Dermis blood vessel endothelial cell (primary cell): Measurements from ENCODE around the gene CUL4A. TPM values are rescaled to one million over a fixed set of nuclear protein-coding genes. Genes with fewer than 3 reads are reported as not detected.
"Not testable (repeated sequence)": the region's sequence is repeated elsewhere in the genome, so short reads cannot be mapped to it uniquely, and the experiment has no call there.

ENCODE experiments used
- DNase-seq: peaks from one replicate; pipeline ENCODE4 v3.0.0; 2010
- total RNA-seq: library from RNA; depleted of rRNA; stranded (reverse); fragments of >200 nt; gene quantifications from 2 replicates; pipeline ENCODE4 v1.2.3, GENCODE V29; 2014

The CUL4A gene
- total RNA-seq, 1 donor from 2014 or later: 148 TPM

DNA sequence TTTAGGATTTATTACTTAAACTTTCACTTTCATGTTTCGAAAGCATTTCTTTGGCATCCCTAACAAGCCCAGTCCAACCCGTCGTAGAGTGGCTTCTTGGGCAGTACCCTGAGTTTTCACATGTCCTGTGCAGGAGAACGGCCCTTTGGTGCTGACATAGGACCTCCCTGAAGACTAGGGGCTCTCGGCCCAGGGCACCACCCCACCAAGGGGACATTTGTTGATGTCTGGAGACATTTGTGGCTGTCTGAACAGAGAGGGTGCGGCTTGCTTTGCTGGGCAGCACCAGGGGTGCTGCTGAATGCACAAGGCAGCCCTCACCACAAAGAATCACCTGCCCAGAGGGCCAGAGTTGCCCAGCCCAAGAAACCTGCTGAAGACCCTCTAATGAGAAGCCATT is 30.6 kb downstream of the CUL4A start:
- DNase-seq: no peak

DNA sequence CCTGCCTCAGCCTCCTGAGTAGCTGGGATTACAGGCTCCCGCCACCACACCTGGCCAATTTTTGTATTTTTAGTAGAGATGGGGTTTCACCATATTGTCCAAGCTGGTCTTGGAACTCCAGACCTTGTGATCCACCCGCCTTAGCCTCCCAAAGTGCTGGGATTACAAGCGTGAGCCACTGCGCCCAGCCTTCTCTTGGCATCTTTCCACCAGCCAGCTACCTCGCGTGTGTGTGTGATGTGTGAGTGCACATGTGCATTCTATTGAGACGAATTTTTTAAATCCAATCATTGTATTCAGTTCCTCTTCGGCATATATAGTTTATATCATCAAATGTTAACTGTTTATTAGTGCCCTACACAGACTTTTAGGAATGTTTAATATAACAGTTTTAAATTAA is 32.2 kb downstream of the CUL4A start:
- DNase-seq: not testable (repeated sequence)

DNA sequence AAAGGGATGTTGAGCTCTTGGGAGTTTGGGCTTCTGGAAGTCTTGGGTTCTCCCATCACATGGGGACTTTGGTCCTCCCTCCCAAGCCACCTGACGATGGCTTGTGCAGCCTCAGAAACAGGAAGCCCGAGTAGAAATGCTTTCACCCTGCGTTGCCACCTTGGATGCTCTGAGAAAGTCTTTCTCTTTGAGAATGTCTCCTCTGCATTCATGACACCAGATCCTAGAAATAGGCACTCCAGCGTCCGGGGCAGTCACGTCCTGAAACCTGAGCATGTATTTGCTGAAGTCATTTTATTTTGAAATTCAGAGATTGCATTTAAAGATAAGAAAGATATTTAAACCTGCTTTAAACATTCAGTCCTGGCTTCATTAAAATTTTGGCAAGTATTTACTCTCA is 34.4 kb downstream of the CUL4A start:
- no peak for DNase-seq

DNA sequence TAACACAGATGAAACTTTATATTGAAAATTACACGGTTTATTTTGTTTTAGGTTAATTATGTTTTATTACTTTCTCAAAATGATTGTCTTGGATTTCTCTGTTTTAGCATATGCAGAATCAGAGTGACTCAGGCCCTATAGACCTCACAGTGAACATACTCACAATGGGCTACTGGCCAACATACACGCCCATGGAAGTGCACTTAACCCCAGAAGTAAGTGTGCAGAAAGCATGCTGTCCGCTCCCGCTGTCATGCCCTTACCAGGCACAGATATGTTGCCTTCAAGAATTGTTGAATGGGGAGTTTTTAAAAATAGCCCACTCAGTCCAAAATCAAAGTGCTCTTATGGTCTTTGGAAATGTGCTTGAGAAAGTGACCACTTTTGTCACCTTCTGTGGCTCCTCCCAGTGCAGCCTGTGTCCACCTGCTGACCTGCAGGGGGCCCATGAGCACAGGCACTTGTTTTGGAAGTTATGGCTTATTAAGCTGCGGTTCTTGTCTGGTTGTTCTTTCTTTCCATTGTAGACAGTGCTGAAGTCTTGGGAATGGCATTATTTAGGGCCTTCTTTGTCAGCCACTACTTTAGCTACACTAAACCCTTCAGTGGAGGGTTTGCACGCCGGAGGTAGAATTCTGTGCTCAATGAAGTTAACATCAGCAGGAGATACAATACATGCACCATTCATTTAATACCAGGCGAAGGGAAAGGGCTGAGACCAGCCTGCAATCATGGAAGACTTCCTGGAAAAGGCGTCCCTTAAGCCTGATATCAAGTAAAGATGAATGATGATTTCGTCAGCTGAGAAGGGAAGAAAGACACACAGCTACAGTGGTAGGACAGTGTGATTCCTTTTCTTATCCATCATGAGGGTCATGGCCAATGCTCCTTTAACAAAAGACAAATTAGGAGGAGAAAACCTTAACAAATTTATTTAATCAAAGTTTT is 36.7 kb downstream of the CUL4A start:
- peak; percentile 24 for DNase-seq

DNA sequence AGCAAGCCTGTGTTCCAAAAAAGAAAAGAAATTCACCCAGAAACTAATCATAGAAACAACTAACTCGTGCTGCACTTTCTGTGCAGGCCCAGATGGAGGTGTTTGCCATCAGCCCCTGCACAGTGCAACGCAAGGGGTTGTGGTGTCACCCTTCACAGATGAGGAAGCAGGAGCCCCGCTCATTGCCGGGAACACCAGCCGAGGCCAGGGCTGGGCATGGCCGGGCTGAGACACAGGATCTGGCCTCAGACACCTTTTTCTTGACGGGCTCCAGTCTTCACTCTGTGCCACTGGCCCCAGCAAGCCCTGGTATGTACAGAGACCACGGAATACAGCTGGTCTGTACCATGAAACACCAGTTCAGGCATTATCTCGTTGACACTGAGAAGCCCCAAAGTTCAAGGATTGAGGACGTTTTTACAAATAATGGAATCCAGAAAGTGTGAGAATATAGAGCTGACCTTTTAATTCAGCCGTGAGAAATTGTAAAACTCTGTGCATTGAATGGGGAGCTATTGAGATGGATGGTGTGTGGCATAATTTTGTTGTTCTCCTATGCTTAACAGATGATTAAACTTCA is 43.2 kb downstream of the CUL4A start:
- no peak for DNase-seq

DNA sequence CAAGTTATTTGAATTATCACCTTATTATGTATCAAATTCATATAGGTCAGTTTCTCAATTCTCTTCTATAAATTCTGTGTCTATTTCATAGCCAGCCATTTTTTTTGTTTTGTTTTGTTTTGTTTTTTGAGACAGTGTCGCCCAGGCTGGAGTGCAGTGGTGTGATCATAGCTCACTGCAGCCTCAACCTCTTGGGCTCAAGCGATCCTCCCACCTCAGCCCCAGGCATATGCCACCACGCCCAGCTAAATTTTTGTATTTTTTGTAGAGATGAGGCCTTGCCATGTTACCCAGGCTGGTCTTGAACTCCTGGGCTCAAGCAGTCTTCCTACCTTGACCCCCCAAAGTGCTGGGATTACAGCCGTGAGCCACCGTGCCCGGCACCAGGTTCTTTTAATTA is 48.5 kb downstream of the CUL4A start:
- DNase-seq: not testable (repeated sequence)

DNA sequence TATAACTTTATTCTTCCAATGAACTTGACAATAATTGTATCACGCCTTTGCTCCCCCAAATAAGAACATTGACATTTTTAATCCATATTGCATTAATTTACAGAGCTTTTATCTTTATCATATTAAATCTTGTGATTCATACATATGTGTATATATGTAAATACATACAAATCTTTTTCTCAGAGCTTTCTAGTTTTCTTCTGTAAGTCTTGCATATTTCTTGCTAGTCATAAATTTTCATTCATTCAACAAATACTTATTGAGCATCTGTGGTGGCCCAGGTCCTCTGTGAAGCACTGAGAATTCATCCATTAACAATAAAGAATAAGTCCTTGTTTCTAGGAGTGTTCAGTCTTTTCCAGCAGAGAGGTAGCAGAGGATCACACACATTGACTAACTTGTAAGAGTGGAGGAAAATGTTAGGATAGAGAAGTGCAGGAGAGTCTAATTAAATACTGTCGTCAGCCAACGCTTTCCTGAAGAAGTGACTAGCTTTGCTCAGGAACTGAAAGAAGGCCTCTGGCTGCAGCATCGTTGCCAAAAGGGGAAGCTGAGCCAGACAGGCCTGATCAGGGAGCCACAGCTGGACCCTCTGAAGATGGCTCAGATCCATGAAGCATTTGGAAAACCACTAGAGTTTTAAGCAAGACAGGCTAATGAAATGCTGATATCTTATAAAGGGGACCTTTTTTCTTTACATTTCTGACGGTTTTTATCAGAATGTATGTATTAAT is 49.1 kb downstream of the CUL4A start:
- no peak for DNase-seq

DNA sequence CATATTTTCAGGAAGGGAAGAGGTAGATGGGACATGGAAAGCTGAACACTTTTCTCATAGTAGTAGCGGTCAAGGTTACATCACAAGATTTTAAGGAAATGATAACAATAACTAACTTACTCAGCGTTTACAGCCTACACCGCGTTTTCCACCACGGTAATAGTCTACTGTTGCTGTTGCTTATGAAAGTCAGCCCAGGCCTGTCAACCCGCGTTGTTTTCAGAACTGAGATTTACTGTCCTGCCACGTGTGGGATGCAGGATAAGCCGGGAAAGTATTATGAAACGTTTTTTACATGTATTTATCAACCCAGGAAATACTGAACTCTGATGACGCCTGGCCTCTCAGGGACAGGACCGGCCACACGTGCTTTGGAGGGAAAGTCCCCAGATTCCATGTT is 51.6 kb downstream of the CUL4A start:
- no peak for DNase-seq

DNA sequence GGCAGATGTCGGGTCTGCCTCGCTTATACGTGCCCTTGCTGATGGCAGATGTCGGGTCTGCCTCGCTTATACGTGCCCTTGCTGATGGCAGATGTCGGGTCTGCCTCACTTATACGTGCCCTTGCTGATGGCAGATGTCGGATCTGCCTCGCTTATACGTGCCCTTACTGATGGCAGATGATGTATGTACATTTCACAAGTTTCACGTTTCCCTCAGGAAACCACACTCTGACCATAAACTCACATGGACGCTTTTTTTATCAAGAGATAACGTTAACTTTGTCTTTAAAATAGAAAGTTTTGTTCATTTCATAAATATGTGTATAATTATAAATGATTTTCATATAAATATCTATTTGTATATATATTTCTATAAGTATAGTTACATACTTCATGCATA is 53.6 kb downstream of the CUL4A start:
- not testable (repeated sequence) for DNase-seq

DNA sequence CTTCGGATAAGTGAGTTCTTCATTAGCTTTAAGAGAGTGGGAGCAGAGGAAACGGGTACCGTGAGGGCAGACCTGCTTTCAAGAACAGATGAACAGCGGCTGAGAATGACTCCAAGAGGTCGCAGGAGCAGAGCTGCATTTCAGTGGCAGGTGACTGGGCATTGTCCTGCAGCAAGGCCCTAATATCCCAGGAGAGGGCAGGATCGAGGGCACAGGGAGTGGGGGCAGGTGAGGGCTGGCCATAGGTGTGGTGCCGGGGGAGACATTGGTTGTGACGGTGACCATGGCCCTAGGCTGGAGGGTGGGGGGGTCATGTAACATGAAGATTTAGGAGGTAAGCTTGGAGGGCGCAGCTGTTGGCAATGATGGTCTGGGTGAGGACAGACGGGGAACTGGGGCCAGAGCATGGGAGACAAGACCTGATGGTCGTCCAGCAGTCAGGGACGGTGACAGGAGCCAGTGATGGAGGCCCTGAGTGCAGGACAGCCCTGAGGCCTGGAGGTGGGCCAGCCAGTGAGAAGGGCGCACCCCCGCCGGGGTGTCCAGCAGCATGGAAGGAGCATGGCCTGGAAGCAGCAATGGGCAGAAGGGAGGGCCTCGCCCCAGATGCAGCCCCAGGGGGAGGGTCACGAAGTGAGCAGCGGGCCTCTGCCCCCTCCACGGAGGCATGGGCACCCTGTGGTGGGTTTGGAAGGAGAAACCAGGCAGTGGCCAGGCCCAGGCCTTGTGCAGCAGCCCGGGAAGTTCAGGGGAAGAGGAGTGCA is 58.4 kb downstream of the CUL4A start:
- no peak for DNase-seq

DNA sequence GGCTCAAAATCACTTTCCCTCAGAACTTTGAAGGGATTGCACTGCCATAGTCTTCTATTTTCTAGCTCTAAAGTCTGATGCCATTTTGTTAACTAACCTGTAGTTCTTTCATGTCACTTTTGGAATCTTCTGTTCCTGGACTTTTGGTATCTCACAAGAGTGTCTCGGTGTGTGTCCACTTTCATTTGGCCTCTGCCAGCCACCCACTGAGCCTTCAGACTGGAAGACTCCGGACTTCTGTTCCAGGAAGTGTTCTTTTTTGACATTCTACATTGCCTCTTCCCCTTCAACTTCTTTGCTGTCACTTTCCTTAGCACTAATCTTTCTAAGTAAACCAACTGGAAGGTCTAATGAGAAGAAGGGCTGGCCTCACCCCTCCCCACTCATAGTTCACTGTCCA is 62.6 kb downstream of the CUL4A start:
- DNase-seq: no peak

DNA sequence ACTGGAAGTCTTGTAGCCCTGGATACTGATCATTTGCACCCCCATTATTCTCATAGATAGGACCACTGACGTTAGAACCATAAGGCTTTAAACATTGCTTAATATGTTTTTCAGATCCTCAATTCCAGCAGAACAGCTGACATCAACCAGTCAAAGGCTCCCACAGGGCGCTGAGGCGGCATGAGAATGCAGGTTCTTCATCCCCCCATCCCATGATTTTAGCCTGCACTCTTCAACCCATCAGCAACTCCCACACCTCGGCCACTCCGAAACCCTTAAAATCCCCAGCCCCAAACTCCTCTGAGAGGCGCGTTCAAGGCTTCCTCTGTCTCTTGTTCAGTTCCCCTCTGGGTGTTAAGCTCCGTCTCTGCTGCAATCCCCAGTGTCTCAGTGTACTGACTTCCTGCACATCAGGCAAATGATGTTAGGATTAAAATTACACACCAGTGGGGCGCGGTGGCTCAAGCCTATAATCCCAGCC is 63.3 kb downstream of the CUL4A start:
- DNase-seq: no peak

DNA sequence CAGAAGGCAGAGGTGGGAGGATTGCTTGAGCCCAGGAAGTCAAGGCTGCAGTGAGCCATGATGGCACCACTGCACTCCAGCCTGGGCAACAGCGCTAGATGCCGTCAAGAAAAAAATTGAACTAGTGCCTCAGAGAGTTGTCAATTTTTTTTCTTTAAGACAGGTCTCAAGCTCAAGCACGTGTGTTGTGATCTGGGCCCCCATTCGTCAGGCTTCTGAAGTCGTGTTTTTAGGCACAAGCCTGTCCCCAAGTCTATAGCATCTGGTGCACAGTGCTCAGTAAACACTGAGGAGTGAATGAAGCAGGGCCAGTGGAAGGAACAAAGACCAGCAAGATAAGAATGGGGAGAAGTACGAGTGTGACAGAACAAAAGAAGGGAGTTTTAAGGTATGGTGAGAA is 63.9 kb downstream of the CUL4A start:
- no peak for DNase-seq

DNA sequence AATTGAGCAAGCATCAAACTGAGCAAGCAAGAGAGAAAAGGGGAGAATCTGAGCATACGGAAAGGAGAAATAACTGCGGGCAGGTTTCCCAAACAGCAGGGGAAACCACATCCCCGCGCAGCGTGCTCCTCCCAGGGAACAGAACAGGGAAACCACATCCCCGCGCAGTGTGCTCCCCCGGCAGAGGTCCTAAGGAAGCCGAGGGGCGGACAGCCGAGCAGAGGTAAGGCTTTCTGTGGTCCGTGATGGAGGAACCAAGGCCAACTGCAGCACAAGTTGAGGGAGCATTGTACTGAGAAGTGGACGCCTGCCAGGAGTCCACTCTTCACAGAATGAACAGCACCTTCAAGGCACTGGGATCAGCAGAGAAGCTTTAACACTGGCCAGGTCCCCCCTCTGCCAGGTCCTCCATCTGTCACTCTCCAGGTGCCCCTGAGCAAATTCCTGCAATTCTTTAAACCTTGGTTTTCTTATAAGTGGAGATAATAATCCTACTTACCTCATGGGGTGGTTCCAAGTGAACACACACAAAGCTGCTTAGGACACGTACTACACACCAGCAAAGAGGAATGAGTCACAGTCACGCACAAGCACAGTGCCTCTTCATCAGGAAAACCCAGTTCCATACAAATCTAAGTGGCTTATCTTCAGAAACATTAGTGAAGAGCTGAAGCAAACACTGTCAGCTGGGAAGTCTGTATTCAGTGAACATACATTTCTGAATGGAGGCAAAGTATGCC is 64.6 kb downstream of the CUL4A start:
- peak; percentile 19 for DNase-seq

DNA sequence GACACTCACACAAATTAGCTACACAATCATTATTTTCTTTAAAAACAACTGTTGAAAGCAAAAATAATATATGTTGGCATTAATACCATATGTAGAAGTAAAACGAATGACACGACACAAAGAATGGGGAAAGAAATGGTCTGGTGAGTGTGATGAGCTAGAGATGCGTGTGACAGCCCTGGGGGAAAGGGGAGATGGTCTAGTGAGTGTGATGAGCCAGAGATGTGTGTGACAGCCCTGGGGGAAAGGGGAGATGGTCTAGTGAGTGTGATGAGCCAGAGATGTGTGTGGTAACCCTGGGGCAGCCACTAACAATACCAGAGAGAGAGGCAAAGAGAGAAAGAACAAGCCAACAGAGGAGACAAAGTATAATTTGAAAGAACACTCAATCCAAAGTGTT is 65.3 kb downstream of the CUL4A start:
- DNase-seq: no peak

DNA sequence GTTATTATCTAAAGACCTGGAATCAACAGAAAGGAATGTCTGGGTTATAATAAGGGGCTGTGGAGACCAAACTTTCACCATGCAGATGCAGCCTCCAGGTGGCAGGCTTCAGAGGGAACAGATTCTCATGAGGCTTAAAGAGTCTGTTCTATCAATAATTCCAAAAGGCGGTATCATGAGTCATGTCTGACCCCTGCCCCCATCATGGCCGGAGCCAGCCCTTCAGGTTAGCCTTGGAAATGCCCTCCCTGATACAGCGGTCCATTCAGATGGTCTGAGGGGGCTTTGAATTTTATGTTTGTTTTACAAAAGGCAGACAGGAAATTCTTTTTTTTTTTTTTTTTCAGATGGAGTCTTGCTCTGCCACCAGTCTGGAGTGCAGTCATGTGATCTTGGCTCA is 66.0 kb downstream of the CUL4A start:
- DNase-seq: peak; percentile 78

DNA sequence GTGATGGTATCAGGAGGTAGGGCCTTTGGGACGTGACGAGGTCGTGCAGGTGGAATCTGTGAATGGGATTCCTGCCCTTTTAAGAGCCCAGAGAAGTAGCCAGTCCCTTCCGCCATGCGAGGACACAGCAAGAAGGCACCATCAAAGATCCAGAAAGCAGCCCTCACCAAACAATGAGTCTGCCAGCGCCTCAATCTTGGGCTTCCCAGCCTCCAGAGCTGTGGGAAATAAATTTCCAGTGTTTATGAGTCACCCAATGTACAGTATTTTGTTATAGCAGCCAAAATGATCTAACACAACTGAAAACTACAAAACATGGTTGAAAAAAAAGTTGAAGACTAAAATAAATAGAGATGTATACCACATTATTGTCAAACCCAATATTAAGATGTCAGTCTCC is 70.7 kb downstream of the CUL4A start:
- DNase-seq: no peak

DNA sequence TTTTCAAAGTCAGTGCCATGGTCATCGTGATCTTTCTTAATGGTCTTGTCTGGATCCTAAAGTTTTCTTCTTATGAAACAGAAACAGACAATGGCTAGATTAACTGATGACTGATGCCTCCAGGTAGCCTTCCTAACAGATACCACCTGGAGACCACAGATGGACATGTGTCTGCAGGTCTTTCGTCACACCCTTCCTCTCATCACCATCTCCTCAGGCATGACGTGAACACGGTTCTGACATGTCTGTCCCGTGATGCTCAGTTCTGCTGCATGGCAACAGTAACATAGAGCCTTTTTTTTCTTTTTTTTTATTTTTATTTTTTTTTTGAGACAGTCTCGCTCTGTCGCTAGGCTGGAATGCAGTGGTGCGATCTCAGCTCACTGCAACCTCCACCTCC is 74.5 kb downstream of the CUL4A start:
- DNase-seq: no peak

DNA sequence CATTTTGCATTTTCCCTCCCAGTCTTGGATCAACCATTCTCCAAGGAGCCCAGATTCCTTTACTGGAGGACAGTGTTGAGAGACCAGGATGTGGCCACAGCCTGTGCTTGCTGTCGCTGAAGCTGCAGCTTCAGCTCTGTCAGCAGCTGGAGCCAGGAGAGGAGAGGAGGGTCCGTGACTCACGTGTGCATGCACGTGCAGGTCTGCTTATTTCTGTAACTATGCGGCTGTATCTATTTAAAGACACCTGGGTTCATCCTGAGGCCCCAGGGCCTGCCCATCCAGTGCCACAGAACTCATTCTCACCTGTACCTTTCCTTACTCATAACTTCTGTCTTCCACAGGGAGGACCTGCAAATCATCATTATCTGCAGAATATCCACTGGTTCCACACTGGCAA is 79.5 kb downstream of the CUL4A start:
- no peak for DNase-seq

DNA sequence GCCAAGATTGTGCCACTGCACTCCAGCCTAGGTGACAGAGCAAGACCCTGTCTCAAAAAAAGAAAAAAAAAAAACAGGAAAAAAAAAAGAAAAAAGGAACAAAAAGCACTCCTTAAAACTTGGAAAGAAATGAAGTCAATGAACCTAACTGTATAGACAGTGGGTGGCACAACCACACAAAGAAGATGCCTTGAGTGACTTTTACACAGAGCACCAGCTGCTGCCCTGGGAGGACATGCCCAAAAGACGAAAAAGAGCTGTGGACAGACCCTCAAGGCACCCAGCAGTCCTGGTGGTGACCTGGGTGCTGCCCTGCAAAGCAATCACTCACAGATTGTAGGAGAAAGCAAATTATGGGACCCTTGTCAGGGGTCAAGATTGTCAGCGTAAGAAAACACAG is 81.7 kb downstream of the CUL4A start:
- no peak for DNase-seq

DNA sequence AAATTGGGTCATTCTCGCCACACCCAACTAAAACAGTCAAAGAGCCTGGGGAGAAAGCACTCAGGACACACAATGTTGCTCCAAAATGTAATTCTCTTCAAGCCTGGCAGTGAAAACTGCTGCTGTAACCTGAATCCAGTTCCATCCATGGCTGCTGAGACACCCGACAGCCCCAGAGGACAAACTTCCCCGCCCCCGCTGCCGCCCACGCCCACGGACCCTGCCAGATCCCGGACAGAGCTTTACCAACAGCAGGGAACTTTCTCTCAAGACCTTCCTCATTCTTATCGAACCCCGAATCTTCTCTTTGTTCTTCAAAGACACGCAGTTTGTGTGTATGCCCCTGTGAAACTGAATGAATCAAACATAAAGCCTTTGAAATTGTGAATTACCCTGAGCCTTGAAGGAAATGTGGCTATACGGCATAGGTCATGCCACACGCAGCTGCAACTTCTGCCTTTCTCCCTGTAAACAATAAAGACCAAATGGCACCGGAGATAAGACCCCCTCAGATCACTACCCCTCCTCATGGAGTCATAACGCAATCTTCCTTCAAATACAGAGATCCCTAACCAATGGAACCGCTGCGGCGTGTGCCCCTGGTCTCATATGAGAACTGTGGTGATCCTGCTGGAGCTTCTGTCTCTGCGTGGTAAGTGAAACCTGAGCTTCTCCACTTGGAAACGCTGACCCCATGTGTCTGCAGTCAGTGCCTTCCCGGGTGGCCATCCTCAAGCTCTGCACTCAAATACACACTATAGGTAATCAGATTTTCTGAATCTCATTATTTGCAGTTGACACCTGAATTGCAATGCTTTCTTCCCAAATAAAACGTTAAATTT is 82.8 kb downstream of the CUL4A start:
- DNase-seq: peak; percentile 22
